Measurements from ENCODE around the gene ZFAND2A.
"Not testable (repeated sequence)": the region's sequence is repeated elsewhere in the genome, so short reads cannot be mapped to it uniquely, and the experiment has no call there.

The ZFAND2A gene

GRCh38 chr7:1121886-1122831, 37.8 kb downstream of the ZFAND2A start:
- Histone ChIP-seq H3K9ac (ENCODE audit: low read depth, low read length) (no peak overlapping the region), H3K36me3 (ENCODE audit: control insufficient read depth, insufficient read depth, low read length) (peaks cover 20% of the 10 kb centered on the region; the same call in 1 of the 2 replicates), H3K4me3 (ENCODE audit: low read depth, low read length) (no peak overlapping the region), H3K27me3 (ENCODE audit: control insufficient read depth, insufficient read depth, low read length) (no peaks in the 10 kb centered on the region), H3K27ac (ENCODE audit: low read depth, low read length) (no peak overlapping the region), H3K4me1 (ENCODE audit: control insufficient read depth, insufficient read depth, low read length) (peaks cover 6% of the 10 kb centered on the region; the same call in 1 of the 2 replicates), H3K9me3 (ENCODE audit: control insufficient read depth, insufficient read depth, low read length) (no peaks in the 10 kb centered on the region)

DNA sequence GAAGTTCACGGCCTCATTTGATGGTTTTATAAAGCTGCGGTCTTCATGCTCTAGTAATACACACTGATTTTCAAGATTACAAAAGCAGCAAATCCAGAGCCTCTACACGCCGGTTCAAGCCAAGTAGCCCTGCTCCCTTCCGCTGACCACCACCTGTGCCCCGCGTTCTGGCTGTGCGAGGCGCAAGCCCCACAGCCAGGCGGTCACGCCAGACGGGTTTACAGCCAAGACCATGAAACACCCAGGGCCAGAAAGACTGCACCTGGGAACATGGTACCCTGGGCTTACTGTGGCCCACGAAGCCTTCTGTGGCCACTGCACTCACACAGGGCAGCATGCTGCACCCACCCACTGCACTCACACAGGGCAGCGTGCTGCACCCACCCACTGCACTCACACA, 38.5 kb downstream of the ZFAND2A start:
- Histone ChIP-seq H3K9me3 (ENCODE audit: control insufficient read depth, insufficient read depth, low read length) (no peaks in the 10 kb centered on the region), H3K9ac (ENCODE audit: low read depth, low read length) (no peak overlapping the region), H3K4me1 (ENCODE audit: control insufficient read depth, insufficient read depth, low read length) (peaks cover 6% of the 10 kb centered on the region; the same call in 1 of the 2 replicates), H3K4me3 (ENCODE audit: low read depth, low read length) (no peak overlapping the region), H3K36me3 (ENCODE audit: control insufficient read depth, insufficient read depth, low read length) (peaks cover 13% of the 10 kb centered on the region; the same call in 1 of the 2 replicates), H3K27ac (ENCODE audit: low read depth, low read length) (no peak overlapping the region), H3K27me3 (ENCODE audit: control insufficient read depth, insufficient read depth, low read length) (no peaks in the 10 kb centered on the region)

- H3K4me1 ChIP-seq (ENCODE audit: control insufficient read depth, insufficient read depth, low read length), result peaks cover 6% of the 10 kb centered on the region; the same call in 1 of the 2 replicates
- peaks cover 11% of the 10 kb centered on the region; the same call in 1 of the 2 replicates for H3K36me3 ChIP-seq (ENCODE audit: control insufficient read depth, insufficient read depth, low read length)
- H3K4me3 ChIP-seq (ENCODE audit: low read depth, low read length), result no peak overlapping the region
- H3K27me3 ChIP-seq (ENCODE audit: control insufficient read depth, insufficient read depth, low read length), result no peaks in the 10 kb centered on the region
- H3K9ac ChIP-seq (ENCODE audit: low read depth, low read length), result no peak overlapping the region
- no peak overlapping the region for H3K27ac ChIP-seq (ENCODE audit: low read depth, low read length)
- no peaks in the 10 kb centered on the region for H3K9me3 ChIP-seq (ENCODE audit: control insufficient read depth, insufficient read depth, low read length)
These were observed 39.2 kb downstream of the ZFAND2A start for GRCh38 chr7:1120791-1121190.

DNA sequence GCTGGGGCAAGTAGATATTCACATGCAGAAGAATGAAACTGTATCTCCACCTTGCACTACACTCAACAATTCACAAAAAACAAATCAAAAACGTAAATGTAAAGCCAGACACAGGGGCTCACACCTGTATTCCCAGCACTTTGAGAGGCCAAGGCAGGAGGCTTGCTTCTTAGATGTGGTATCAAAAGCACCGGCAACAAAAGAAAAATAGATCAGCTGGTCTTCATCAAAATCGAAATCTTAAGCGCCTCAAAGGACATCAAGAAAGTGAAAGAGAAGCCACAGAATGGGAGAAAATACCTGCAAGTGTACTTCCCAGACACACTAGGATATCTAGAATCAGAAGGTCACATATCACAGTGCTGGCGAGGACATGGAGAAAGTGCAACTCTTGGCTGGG, 40.8 kb downstream of the ZFAND2A start:
- Histone ChIP-seq H3K27me3 (ENCODE audit: control insufficient read depth, insufficient read depth, low read length) (no peaks in the 10 kb centered on the region), H3K4me3 (ENCODE audit: low read depth, low read length) (no peak overlapping the region), H3K4me1 (ENCODE audit: control insufficient read depth, insufficient read depth, low read length) (peaks cover 5% of the 10 kb centered on the region; the same call in 1 of the 2 replicates), H3K36me3 (ENCODE audit: control insufficient read depth, insufficient read depth, low read length) (peaks cover 3% of the 10 kb centered on the region; the same call in 1 of the 2 replicates), H3K9me3 (ENCODE audit: control insufficient read depth, insufficient read depth, low read length) (no peaks in the 10 kb centered on the region), H3K27ac (ENCODE audit: low read depth, low read length) (no peak overlapping the region), H3K9ac (ENCODE audit: low read depth, low read length) (no peak overlapping the region)

GRCh38 chr7:1117321-1117928, 42.6 kb downstream of the ZFAND2A start:
- Histone ChIP-seq H3K27me3 (ENCODE audit: control insufficient read depth, insufficient read depth, low read length) (no peaks in the 10 kb centered on the region), H3K9me3 (ENCODE audit: control insufficient read depth, insufficient read depth, low read length) (no peaks in the 10 kb centered on the region), H3K4me3 (ENCODE audit: low read depth, low read length) (no peak overlapping the region), H3K9ac (ENCODE audit: low read depth, low read length) (no peak overlapping the region), H3K4me1 (ENCODE audit: control insufficient read depth, insufficient read depth, low read length) (no peaks in the 10 kb centered on the region), H3K27ac (ENCODE audit: low read depth, low read length) (no peak overlapping the region), H3K36me3 (ENCODE audit: control insufficient read depth, insufficient read depth, low read length) (peaks cover 3% of the 10 kb centered on the region; the same call in 1 of the 2 replicates)

DNA sequence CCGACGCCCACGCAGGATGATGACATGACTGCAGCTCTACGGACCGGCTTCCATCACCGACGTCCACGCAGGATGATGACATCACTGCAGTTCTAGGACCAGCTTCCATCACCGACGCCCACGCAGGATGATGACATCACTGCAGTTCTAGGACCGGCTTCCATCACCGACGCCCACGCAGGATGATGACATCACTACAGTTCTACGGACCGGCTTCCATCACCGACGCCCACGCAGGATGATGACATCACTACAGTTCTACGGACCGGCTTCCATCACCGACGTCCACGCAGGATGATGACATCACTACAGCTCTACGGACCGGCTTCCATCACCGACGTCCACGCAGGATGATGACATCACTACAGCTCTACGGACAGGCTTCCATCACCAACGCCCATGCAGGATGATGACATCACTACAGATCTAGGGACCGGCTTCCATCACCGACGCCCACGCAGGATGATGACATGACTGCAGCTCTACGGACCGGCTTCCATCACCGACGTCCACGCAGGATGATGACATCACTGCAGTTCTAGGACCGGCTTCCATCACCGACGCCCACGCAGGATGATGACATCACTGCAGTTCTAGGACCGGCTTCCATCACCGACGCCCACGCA, 43.5 kb downstream of the ZFAND2A start:
- H3K4me3 ChIP-seq (ENCODE audit: low read depth, low read length); H3K27ac ChIP-seq (ENCODE audit: low read depth, low read length); H3K9me3 ChIP-seq (ENCODE audit: control insufficient read depth, insufficient read depth, low read length); H3K4me1 ChIP-seq (ENCODE audit: control insufficient read depth, insufficient read depth, low read length); H3K9ac ChIP-seq (ENCODE audit: low read depth, low read length); H3K27me3 ChIP-seq (ENCODE audit: control insufficient read depth, insufficient read depth, low read length); H3K36me3 ChIP-seq (ENCODE audit: control insufficient read depth, insufficient read depth, low read length): not testable (repeated sequence)

DNA sequence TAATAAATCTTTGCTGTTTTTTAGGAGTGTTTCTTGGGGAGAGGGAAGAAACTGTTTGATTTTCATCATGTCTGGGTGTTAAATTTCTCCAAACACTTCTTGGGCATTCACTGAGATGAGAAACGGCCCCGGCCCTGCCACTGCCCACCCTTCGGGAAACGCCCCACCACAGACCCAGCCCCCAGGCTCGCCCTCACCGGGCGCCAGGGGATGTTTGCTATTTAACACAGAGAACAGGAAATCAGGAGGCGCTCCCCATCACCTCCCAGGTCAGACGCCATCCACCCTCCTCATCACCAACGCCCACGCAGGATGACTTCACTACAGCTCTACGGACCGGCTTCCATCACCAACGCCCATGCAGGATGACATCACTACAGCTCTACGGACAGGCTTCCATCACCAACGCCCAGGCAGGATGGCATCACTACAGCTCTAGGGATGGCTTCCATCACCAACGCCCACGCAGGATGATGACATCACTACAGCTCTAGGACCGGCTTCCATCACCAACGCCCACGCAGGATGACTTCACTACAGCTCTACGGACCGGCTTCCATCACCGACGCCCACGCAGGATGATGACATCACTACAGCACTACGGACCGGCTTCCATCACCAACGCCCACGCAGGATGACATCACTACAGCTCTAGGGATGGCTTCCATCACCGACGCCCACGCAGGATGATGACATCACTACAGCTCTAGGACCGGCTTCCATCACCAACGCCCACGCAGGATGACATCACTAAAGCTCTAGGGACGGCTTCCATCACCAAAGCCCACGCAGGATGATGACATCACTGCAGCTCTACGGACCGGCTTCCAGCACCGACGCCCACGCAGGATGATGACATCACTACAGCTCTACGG, 44.6 kb downstream of the ZFAND2A start:
- not testable (repeated sequence) for H3K4me1 ChIP-seq (ENCODE audit: control insufficient read depth, insufficient read depth, low read length); H3K9ac ChIP-seq (ENCODE audit: low read depth, low read length); H3K36me3 ChIP-seq (ENCODE audit: control insufficient read depth, insufficient read depth, low read length); H3K9me3 ChIP-seq (ENCODE audit: control insufficient read depth, insufficient read depth, low read length); H3K27ac ChIP-seq (ENCODE audit: low read depth, low read length); H3K4me3 ChIP-seq (ENCODE audit: low read depth, low read length); H3K27me3 ChIP-seq (ENCODE audit: control insufficient read depth, insufficient read depth, low read length)

DNA sequence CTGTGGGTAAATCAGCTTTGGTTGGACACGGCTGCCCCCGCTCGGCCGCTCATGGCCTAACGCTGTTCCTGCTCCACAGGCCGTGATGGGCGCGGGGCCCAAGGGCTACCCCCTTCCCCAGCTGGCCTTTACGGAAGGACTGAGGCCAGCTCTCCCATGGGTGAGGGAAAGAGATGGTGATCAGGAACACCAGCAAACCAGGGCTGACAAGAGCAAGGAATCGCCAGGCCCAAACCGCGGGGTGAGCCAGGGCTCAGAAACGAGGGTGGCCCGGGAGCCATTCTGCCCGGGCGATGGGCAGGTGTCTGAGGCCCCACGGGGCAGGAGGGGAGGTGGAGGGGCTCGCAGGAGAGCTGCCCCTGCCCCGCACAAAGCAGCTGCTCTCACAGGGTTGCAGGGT, 45.5 kb downstream of the ZFAND2A start:
- Histone ChIP-seq H3K27ac (ENCODE audit: low read depth, low read length) (no peak overlapping the region), H3K9me3 (ENCODE audit: control insufficient read depth, insufficient read depth, low read length) (no peaks in the 10 kb centered on the region), H3K36me3 (ENCODE audit: control insufficient read depth, insufficient read depth, low read length) (no peaks in the 10 kb centered on the region), H3K9ac (ENCODE audit: low read depth, low read length) (no peak overlapping the region), H3K27me3 (ENCODE audit: control insufficient read depth, insufficient read depth, low read length) (no peaks in the 10 kb centered on the region), H3K4me3 (ENCODE audit: low read depth, low read length) (no peak overlapping the region), H3K4me1 (ENCODE audit: control insufficient read depth, insufficient read depth, low read length) (no peaks in the 10 kb centered on the region)

DNA sequence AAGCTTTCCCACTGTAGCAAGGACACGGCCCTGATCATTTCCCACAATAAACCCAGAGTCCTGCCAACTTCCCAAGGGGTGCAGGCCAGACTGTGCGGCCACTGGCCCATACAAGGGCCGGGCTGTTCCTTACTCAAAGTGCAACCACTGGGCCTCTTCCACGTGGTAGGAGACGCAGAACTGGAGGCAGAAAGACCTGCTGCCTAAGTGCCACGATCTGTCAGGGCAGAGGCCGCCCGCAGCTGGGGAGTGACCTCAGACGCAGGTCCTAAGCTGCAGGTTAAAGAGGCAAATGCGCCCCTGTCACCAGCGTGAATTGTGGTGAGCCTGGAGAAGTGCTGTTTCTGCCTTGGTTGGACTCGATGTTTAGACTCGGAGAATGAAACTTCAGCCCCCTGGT, 45.9 kb downstream of the ZFAND2A start:
- Histone ChIP-seq H3K4me1 (ENCODE audit: control insufficient read depth, insufficient read depth, low read length) (no peaks in the 10 kb centered on the region), H3K36me3 (ENCODE audit: control insufficient read depth, insufficient read depth, low read length) (no peaks in the 10 kb centered on the region), H3K9ac (ENCODE audit: low read depth, low read length) (no peak overlapping the region), H3K4me3 (ENCODE audit: low read depth, low read length) (no peak overlapping the region), H3K27me3 (ENCODE audit: control insufficient read depth, insufficient read depth, low read length) (no peaks in the 10 kb centered on the region), H3K9me3 (ENCODE audit: control insufficient read depth, insufficient read depth, low read length) (no peaks in the 10 kb centered on the region), H3K27ac (ENCODE audit: low read depth, low read length) (no peak overlapping the region)

DNA sequence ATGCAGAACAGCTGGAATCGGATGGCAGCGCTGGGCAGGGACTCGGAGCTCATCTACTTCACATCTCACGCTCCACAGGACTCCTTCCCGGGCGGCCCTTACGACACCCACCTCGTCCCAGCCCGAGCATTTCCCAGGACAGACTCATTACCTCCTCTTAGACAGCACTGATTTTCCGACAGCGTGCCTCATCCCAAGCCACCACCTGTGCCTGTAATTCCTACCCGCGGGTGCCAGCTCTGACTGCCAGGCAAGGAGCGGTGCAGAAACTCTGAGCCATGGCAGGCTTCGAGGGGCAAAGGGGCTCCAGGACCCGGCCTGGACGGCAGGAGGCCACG, 46.5 kb downstream of the ZFAND2A start:
- Histone ChIP-seq H3K9me3 (ENCODE audit: control insufficient read depth, insufficient read depth, low read length) (no peaks in the 10 kb centered on the region), H3K36me3 (ENCODE audit: control insufficient read depth, insufficient read depth, low read length) (no peaks in the 10 kb centered on the region), H3K4me3 (ENCODE audit: low read depth, low read length) (no peak overlapping the region), H3K27me3 (ENCODE audit: control insufficient read depth, insufficient read depth, low read length) (no peaks in the 10 kb centered on the region), H3K4me1 (ENCODE audit: control insufficient read depth, insufficient read depth, low read length) (no peaks in the 10 kb centered on the region), H3K27ac (ENCODE audit: low read depth, low read length) (no peak overlapping the region), H3K9ac (ENCODE audit: low read depth, low read length) (no peak overlapping the region)
